ENCODE measurements around the gene CCDC7. TPM values are rescaled to one million over a fixed set of nuclear protein-coding genes. Genes with fewer than 3 reads are reported as not detected.
"Not testable (repeated sequence)": the region's sequence is repeated elsewhere in the genome, so short reads cannot be mapped to it uniquely, and the experiment has no call there.

CCDC7 gene
- total RNA-seq, 2 experiments from 2014 or later, result 5.2 to 5.8 TPM

GRCh38 chr10:32489158-32489557, 43.2 kb downstream of the CCDC7 start:
- Mint-ChIP-seq H3K4me3 (no peak overlapping the region), H3K36me3 (peaks cover 53% of the 10 kb centered on the region), H3K4me1 (peaks cover 7% of the 10 kb centered on the region), H3K9me3 (peaks cover 13% of the 10 kb centered on the region), H3K27me3 (no peaks in the 10 kb centered on the region), H3K27ac (no peak overlapping the region)
- DNase-seq, result no peak

GRCh38 chr10:32489901-32490300, 44.0 kb downstream of the CCDC7 start:
- peaks cover 7% of the 10 kb centered on the region for H3K4me1 Mint-ChIP-seq
- no peaks in the 10 kb centered on the region for H3K27me3 Mint-ChIP-seq
- peaks cover 50% of the 10 kb centered on the region for H3K36me3 Mint-ChIP-seq
- DNase-seq, result no peak
- no peak overlapping the region for H3K4me3 Mint-ChIP-seq
- peaks cover 12% of the 10 kb centered on the region for H3K9me3 Mint-ChIP-seq
- no peak overlapping the region for H3K27ac Mint-ChIP-seq

- H3K9me3 Mint-ChIP-seq, H3K4me1 Mint-ChIP-seq, H3K4me3 Mint-ChIP-seq, H3K27me3 Mint-ChIP-seq, H3K27ac Mint-ChIP-seq, DNase-seq: not testable (repeated sequence)
- peaks cover 56% of the 10 kb centered on the region for H3K36me3 Mint-ChIP-seq
Observed at GRCh38 chr10:32494562-32494961, 48.6 kb downstream of the CCDC7 start.

- Mint-ChIP-seq H3K36me3 (peaks cover 72% of the 10 kb centered on the region), H3K9me3 (peaks cover 19% of the 10 kb centered on the region)
- not testable (repeated sequence) for H3K27ac Mint-ChIP-seq, DNase-seq, H3K27me3 Mint-ChIP-seq, H3K4me1 Mint-ChIP-seq, H3K4me3 Mint-ChIP-seq
Observed at GRCh38 chr10:32500136-32500535, 54.2 kb downstream of the CCDC7 start.

- H3K27ac Mint-ChIP-seq, result no peak overlapping the region
Observed at GRCh38 chr10:32501906-32502305, 56.0 kb downstream of the CCDC7 start.

GRCh38 chr10:32505762-32506420, 60.0 kb downstream of the CCDC7 start:
- H3K4me1 Mint-ChIP-seq, DNase-seq, H3K4me3 Mint-ChIP-seq, H3K9me3 Mint-ChIP-seq, H3K27ac Mint-ChIP-seq, H3K27me3 Mint-ChIP-seq: not testable (repeated sequence)
- H3K36me3 Mint-ChIP-seq, result peaks cover 49% of the 10 kb centered on the region

More at GRCh38 chr10:32501906-32502305, 56.0 kb downstream of the CCDC7 start:
- Mint-ChIP-seq H3K27me3 (no peaks in the 10 kb centered on the region), H3K9me3 (peaks cover 13% of the 10 kb centered on the region), H3K36me3 (peaks cover 65% of the 10 kb centered on the region), H3K4me1 (peaks cover 6% of the 10 kb centered on the region), H3K4me3 (no peak overlapping the region)
- no peak for DNase-seq

- Mint-ChIP-seq H3K27me3 (no peaks in the 10 kb centered on the region), H3K4me1 (no peaks in the 10 kb centered on the region), H3K27ac (no peak overlapping the region), H3K4me3 (no peak overlapping the region), H3K36me3 (peaks cover 21% of the 10 kb centered on the region), H3K9me3 (no peaks in the 10 kb centered on the region)
- no peak for DNase-seq
Observed at GRCh38 chr10:32511599-32511998, 65.7 kb downstream of the CCDC7 start.

- Mint-ChIP-seq H3K9me3 (peaks cover 17% of the 10 kb centered on the region), H3K27ac (no peak overlapping the region), H3K27me3 (no peaks in the 10 kb centered on the region), H3K36me3 (peaks cover 18% of the 10 kb centered on the region), H3K4me1 (no peaks in the 10 kb centered on the region), H3K4me3 (no peak overlapping the region)
- DNase-seq, result no peak
Observed at GRCh38 chr10:32516567-32517495, 70.9 kb downstream of the CCDC7 start.

GRCh38 chr10:32530231-32530630, 84.3 kb downstream of the CCDC7 start:
- peaks cover 15% of the 10 kb centered on the region for H3K9me3 Mint-ChIP-seq
- peaks cover 24% of the 10 kb centered on the region for H3K36me3 Mint-ChIP-seq
- no peaks in the 10 kb centered on the region for H3K27me3 Mint-ChIP-seq
- no peak overlapping the region for H3K27ac Mint-ChIP-seq
- DNase-seq, result no peak
- no peak overlapping the region for H3K4me3 Mint-ChIP-seq
- no peaks in the 10 kb centered on the region for H3K4me1 Mint-ChIP-seq

- Mint-ChIP-seq H3K36me3 (peaks cover 34% of the 10 kb centered on the region), H3K4me1 (no peaks in the 10 kb centered on the region), H3K27ac (no peak overlapping the region), H3K4me3 (no peak overlapping the region), H3K9me3 (peaks cover 12% of the 10 kb centered on the region), H3K27me3 (no peaks in the 10 kb centered on the region)
- no peak for DNase-seq
Observed at GRCh38 chr10:32538256-32538655, 92.3 kb downstream of the CCDC7 start.

GRCh38 chr10:32540691-32541470, 94.9 kb downstream of the CCDC7 start:
- H3K27ac Mint-ChIP-seq, result no peak overlapping the region
- no peaks in the 10 kb centered on the region for H3K4me1 Mint-ChIP-seq
- no peak for DNase-seq
- peaks cover 1% of the 10 kb centered on the region for H3K9me3 Mint-ChIP-seq
- H3K27me3 Mint-ChIP-seq, result no peaks in the 10 kb centered on the region
- no peak overlapping the region for H3K4me3 Mint-ChIP-seq
- peaks cover 18% of the 10 kb centered on the region for H3K36me3 Mint-ChIP-seq

GRCh38 chr10:32548208-32548607, 102.3 kb downstream of the CCDC7 start:
- Mint-ChIP-seq H3K4me1 (peaks cover 6% of the 10 kb centered on the region), H3K4me3 (no peak overlapping the region), H3K36me3 (peaks cover 36% of the 10 kb centered on the region), H3K27me3 (no peaks in the 10 kb centered on the region), H3K9me3 (peaks cover 18% of the 10 kb centered on the region), H3K27ac (no peak overlapping the region)
- no peak for DNase-seq

- no peaks in the 10 kb centered on the region for H3K27me3 Mint-ChIP-seq
- H3K27ac Mint-ChIP-seq, result no peak overlapping the region
- H3K4me3 Mint-ChIP-seq, result no peak overlapping the region
- H3K36me3 Mint-ChIP-seq, result peaks cover 21% of the 10 kb centered on the region
- H3K9me3 Mint-ChIP-seq, result peaks cover 7% of the 10 kb centered on the region
- no peak for DNase-seq
- no peaks in the 10 kb centered on the region for H3K4me1 Mint-ChIP-seq
Observed at GRCh38 chr10:32556783-32557395, 110.9 kb downstream of the CCDC7 start.

- H3K4me1 Mint-ChIP-seq, H3K9me3 Mint-ChIP-seq, DNase-seq, H3K27ac Mint-ChIP-seq, H3K27me3 Mint-ChIP-seq, H3K4me3 Mint-ChIP-seq, H3K36me3 Mint-ChIP-seq: not testable (repeated sequence)
Observed at GRCh38 chr10:32562695-32563094, 116.8 kb downstream of the CCDC7 start.

- Mint-ChIP-seq H3K4me1 (no peaks in the 10 kb centered on the region), H3K9me3 (no peaks in the 10 kb centered on the region), H3K36me3 (no peaks in the 10 kb centered on the region), H3K27me3 (no peaks in the 10 kb centered on the region), H3K27ac (no peak overlapping the region), H3K4me3 (no peak overlapping the region)
- no peak for DNase-seq
Observed at GRCh38 chr10:32577448-32577847, 131.5 kb downstream of the CCDC7 start.
